PC-9 (cell line): ENCODE results near the gene RNF17. TPM values are rescaled to one million over a fixed set of nuclear protein-coding genes. Genes with fewer than 3 reads are reported as not detected.
"Not testable (repeated sequence)": the region's sequence is repeated elsewhere in the genome, so short reads cannot be mapped to it uniquely, and the experiment has no call there.

Experiments used
- BruUV-seq: library from RNA; stranded (reverse); fragments of 400-500 nt; replicated peaks from 2 replicates; lab custom pipeline; 2021; lab: Mats Ljungman, UMichigan
- CTCF ChIA-PET: fragments of 300-600 bp; sonication (Branson Sonifier 250); formaldehyde crosslinking; loops from one replicate; lab custom pipeline; 2022; ENCODE audit warnings: antibody characterized with exemption; lab: Charles Lee
- POLR2A ChIA-PET: fragments of 300-600 bp; sonication (Branson Sonifier 250); formaldehyde crosslinking; loops from one replicate; lab custom pipeline; 2022; ENCODE audit warnings: antibody characterized with exemption; ENCODE audit not compliant: unreplicated experiment; lab: Charles Lee
- DNase-seq, 2 experiments: peaks; one replicate each; pipeline versions ENCODE4 v3.0.0 to v3.0.0-alpha.2; 2015 to 2022; ENCODE audit warnings: mixed read lengths in 1 of 2
- H2AFZ ChIP-seq: fragments of 200-600 bp; sonication (generic); 2 replicates; pipeline ENCODE4 v1.8.1; 2017; ENCODE audit warnings: antibody characterized with exemption
- H3F3A ChIP-seq: fragments of 200-600 bp; sonication (generic); 2 replicates; pipeline ENCODE4 v1.8.1; 2017; ENCODE audit warnings: antibody characterized with exemption, mild to moderate bottlenecking, low read depth; ENCODE audit not compliant: insufficient read depth
- H3K27ac ChIP-seq: fragments of 200-600 bp; sonication (generic); 2 replicates; pipeline ENCODE4 v1.6.1; 2016; ENCODE audit warnings: mixed run types
- H3K27me3 ChIP-seq: fragments of 200-600 bp; sonication (generic); 2 replicates; pipeline ENCODE4 v1.6.1; 2016; ENCODE audit warnings: low read depth, mixed run types; ENCODE audit not compliant: insufficient read depth
- H3K36me3 ChIP-seq: fragments of 200-600 bp; sonication (generic); 2 replicates; pipeline ENCODE4 v1.6.1; 2016; ENCODE audit warnings: low read depth, mixed run types
- H3K4me1 ChIP-seq: fragments of 200-600 bp; sonication (generic); replicated peaks from 2 replicates; pipeline ENCODE4 v1.6.1; 2016; ENCODE audit warnings: mixed run types; ENCODE audit not compliant: insufficient read depth
- H3K4me2 ChIP-seq: fragments of 200-600 bp; sonication (generic); 2 replicates; pipeline ENCODE4 v1.6.1; 2017; ENCODE audit warnings: mixed run types
- H3K4me3 ChIP-seq: fragments of 200-600 bp; sonication (generic); 2 replicates; pipeline ENCODE4 v1.6.1; 2016; ENCODE audit warnings: mixed run types
- H3K79me2 ChIP-seq: fragments of 200-600 bp; sonication (generic); 2 replicates; pipeline ENCODE4 v1.6.1; 2017; ENCODE audit warnings: low read depth, mixed run types
- H3K9me2 ChIP-seq: fragments of 200-600 bp; sonication (generic); 2 replicates; pipeline ENCODE4 v1.8.1; 2017; ENCODE audit warnings: mild to moderate bottlenecking; ENCODE audit not compliant: insufficient read depth
- H3K9me3 ChIP-seq: fragments of 200-600 bp; sonication (generic); 2 replicates; pipeline ENCODE4 v1.8.1; 2016; ENCODE audit warnings: low read depth; ENCODE audit not compliant: insufficient read depth
- H4K20me1 ChIP-seq: fragments of 200-600 bp; sonication (generic); 2 replicates; pipeline ENCODE4 v1.8.1; 2017; ENCODE audit not compliant: insufficient read depth
- EZH2 ChIP-seq: fragments of 200-600 bp; sonication (generic); IDR thresholded peaks from 2 replicates; pipeline ENCODE4 v1.8.0; 2017; ENCODE audit warnings: antibody characterized with exemption, low read depth
- intact Hi-C: fragments of 100-400 bp; cut with micrococcal nuclease; formaldehyde crosslinking; loops from one replicate; pipeline ENCODE4 v1.10.0; 2022; ENCODE audit not compliant: unreplicated experiment
- total RNA-seq: library from RNA; stranded (reverse); gene quantifications from 2 replicates; pipeline ENCODE4 v1.2.3, GENCODE V29; 2021
- TF ChIP-seq, protein P1 (sequence below): fragments of 200-600 bp; sonication (generic); conservative IDR thresholded peaks from 2 replicates; pipeline ENCODE4 v1.6.1; 2017; ENCODE audit warnings: mixed run types, antibody characterized with exemption, mild to moderate bottlenecking, moderate library complexity

RNF17 gene
- total RNA-seq, 1 experiment from 2014 or later, result not detected

DNA sequence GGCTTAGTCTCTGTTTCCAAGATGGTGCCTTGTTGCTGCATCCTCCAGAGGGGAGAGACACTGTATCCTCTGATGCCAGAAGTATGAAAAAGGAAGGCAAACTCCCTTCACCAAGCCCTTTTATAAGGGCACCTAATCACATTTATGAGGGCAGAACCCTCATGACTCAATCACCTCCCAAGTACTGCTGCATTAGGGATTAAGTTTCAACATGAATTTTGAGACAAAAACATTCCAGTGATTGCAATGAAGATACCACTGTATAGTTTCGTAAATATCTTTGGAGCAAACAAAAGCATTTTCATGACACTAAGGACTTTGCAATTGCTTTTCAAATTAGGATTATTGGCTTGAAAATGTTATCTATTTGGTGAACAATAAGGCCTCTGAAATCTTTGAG is 63.8 kb downstream of the RNF17 start:
- ChIA-PET POLR2A (no interaction called here), CTCF (no interaction called here)
- Histone ChIP-seq H2AFZ (no peak overlapping the region), H3K27me3 (no peaks in the 10 kb centered on the region), H4K20me1 (no peaks in the 10 kb centered on the region), H3K27ac (no peak overlapping the region), H3F3A (no peaks in the 10 kb centered on the region), H3K36me3 (no peaks in the 10 kb centered on the region), H3K4me1 (no peaks in the 10 kb centered on the region), H3K9me2 (peaks cover 3% of the 10 kb centered on the region; the same call in 1 of the 2 replicates), H3K9me3 (no peaks in the 10 kb centered on the region), H3K4me2 (no peak overlapping the region), H3K4me3 (no peak overlapping the region), H3K79me2 (no peaks in the 10 kb centered on the region)
- no peak for TF ChIP-seq EZH2
- TF ChIP-seq, protein P1, sequence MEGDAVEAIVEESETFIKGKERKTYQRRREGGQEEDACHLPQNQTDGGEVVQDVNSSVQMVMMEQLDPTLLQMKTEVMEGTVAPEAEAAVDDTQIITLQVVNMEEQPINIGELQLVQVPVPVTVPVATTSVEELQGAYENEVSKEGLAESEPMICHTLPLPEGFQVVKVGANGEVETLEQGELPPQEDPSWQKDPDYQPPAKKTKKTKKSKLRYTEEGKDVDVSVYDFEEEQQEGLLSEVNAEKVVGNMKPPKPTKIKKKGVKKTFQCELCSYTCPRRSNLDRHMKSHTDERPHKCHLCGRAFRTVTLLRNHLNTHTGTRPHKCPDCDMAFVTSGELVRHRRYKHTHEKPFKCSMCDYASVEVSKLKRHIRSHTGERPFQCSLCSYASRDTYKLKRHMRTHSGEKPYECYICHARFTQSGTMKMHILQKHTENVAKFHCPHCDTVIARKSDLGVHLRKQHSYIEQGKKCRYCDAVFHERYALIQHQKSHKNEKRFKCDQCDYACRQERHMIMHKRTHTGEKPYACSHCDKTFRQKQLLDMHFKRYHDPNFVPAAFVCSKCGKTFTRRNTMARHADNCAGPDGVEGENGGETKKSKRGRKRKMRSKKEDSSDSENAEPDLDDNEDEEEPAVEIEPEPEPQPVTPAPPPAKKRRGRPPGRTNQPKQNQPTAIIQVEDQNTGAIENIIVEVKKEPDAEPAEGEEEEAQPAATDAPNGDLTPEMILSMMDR, result no peak
- intact Hi-C loops, result no loop called here
- no peak for DNase-seq
- BruUV-seq, result no TSS peak

DNA sequence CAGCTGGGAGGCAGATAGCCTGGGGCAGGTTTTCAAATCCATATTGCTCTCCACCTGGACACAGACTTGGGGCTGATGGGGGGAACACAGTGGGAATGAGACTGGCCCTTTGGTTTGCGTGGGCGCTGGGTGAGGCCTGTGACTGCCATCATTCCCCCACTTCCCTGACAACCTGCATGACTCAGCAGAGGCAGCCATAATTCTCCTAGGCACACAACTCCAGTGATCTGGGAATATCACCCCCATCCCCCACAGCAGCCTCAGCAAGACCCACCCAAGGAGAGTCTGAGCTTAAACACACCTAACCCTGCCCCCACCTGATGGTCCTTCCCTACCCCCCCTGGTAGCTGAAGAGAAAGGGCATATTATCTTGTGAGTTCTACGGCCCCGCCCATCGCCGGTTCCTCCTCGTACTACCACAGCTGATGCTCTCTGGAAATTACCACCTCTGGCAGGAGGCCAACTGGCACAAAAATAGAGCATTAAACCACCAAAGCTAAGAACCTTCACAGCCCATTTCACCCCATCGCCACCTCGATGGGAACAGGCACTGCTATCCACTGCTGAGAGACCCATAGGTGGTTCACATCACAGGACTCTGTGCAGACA is 71.0 kb downstream of the RNF17 start:
- TF ChIP-seq, protein P1, result no peak
- TF ChIP-seq EZH2, result no peak

DNA sequence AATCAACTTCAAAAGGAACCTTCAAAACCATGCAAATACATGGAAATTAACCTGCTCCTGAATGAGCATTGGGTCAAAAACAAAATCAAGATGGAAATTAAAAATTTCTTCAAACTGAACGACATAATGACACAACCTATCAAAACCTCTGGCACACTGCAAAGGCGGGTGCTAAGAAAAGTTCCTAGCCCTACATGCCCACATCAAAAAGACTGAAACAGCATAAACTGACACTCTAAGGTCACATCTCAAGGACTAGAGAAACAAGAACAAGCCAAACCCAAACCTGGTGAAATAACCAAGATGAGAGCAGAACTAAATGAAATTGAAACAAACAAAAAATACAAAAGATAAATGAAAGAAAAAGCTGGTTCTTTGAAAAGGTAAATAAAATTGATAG is 73.6 kb downstream of the RNF17 start:
- CTCF ChIA-PET, DNase-seq, H3K9me3 ChIP-seq, POLR2A ChIA-PET, BruUV-seq, H3K4me2 ChIP-seq, H3K79me2 ChIP-seq, H4K20me1 ChIP-seq, H3F3A ChIP-seq, H3K36me3 ChIP-seq, H3K27me3 ChIP-seq, intact Hi-C loops, H3K4me3 ChIP-seq, H2AFZ ChIP-seq, H3K4me1 ChIP-seq, H3K9me2 ChIP-seq, H3K27ac ChIP-seq: not testable (repeated sequence)

More for the DNA sequence above, 71.0 kb downstream of the RNF17 start:
- intact Hi-C loops, result no loop called here
- no peaks in the 10 kb centered on the region for H3F3A ChIP-seq
- DNase-seq, result no peak
- H3K4me1 ChIP-seq, result no peaks in the 10 kb centered on the region
- H2AFZ ChIP-seq, result no peak overlapping the region
- H3K9me2 ChIP-seq, result peaks cover 3% of the 10 kb centered on the region; the same call in 1 of the 2 replicates
- no peaks in the 10 kb centered on the region for H4K20me1 ChIP-seq
- no peak overlapping the region for H3K4me3 ChIP-seq
- no peak overlapping the region for H3K4me2 ChIP-seq
- ChIA-PET POLR2A (no interaction called here), CTCF (interaction anchor here (0.7 kb wide), 1 partner anchor 146 kb away, joined by 6 read pairs; no protein-coding TSS in a partner anchor)
- no TSS peak for BruUV-seq
- H3K9me3 ChIP-seq, result no peaks in the 10 kb centered on the region
- no peaks in the 10 kb centered on the region for H3K27me3 ChIP-seq
- no peaks in the 10 kb centered on the region for H3K79me2 ChIP-seq
- no peak overlapping the region for H3K27ac ChIP-seq
- no peaks in the 10 kb centered on the region for H3K36me3 ChIP-seq
